Ishikawa (cell line): ENCODE measurements around the gene STYX.

Experiments used
- CEBPB ChIP-seq: IDR thresholded peaks from 2 replicates; pipeline ENCODE4 v1.6.1; 2012
- CREB1 ChIP-seq: IDR thresholded peaks from 2 replicates; pipeline ENCODE4 v1.6.1; 2012; ENCODE audit warnings: low read depth
- EGR1 ChIP-seq: IDR thresholded peaks from 2 replicates; pipeline ENCODE4 v1.6.1; 2012
- EP300 ChIP-seq: IDR thresholded peaks from 2 replicates; pipeline ENCODE4 v1.6.1; 2012; ENCODE audit warnings: borderline replicate concordance
- MAX ChIP-seq: IDR thresholded peaks from 2 replicates; pipeline ENCODE4 v1.6.1; 2012
- NFIC ChIP-seq: IDR thresholded peaks from 2 replicates; pipeline ENCODE4 v1.6.1; 2012
- RAD21 ChIP-seq: IDR thresholded peaks from 2 replicates; pipeline ENCODE4 v1.6.1; 2012; ENCODE audit warnings: low read depth
- REST ChIP-seq: IDR thresholded peaks from 2 replicates; pipeline ENCODE4 v1.6.1; 2012; ENCODE audit warnings: low read depth, mild to moderate bottlenecking
- TAF1 ChIP-seq: IDR thresholded peaks from 2 replicates; pipeline ENCODE4 v1.6.1; 2012; ENCODE audit warnings: low read depth, mild to moderate bottlenecking
- TCF12 ChIP-seq: IDR thresholded peaks from 2 replicates; pipeline ENCODE4 v1.6.1; 2012; ENCODE audit warnings: low read depth
- TEAD4 ChIP-seq: IDR thresholded peaks from 2 replicates; pipeline ENCODE4 v1.6.1; 2012
- USF1 ChIP-seq: IDR thresholded peaks from 2 replicates; pipeline ENCODE4 v1.6.1; 2012
- YY1 ChIP-seq: IDR thresholded peaks from 2 replicates; pipeline ENCODE4 v1.6.1; 2012; ENCODE audit warnings: low read depth
- ZBTB7A ChIP-seq: IDR thresholded peaks from 2 replicates; pipeline ENCODE4 v1.6.1; 2012; ENCODE audit warnings: low read depth

GRCh38 chr14:52748647-52749292 is 18.8 kb downstream of the STYX start:
- TF ChIP-seq CEBPB (no peak), MAX (no peak), EP300 (no peak), TEAD4 (no peak), YY1 (no peak), TCF12 (no peak), CREB1 (no peak), EGR1 (no peak), NFIC (no peak), REST (no peak), RAD21 (no peak), ZBTB7A (no peak), TAF1 (no peak), USF1 (no peak)
